ENCODE data around the gene UST. TPM values are rescaled to one million over a fixed set of nuclear protein-coding genes. Genes with fewer than 3 reads are reported as not detected.
A peak's percentile ranks its signal among the peaks of the same experiment; 100 is the strongest.

UST gene
- total and polyA plus RNA-seq, 8 donors: 3.7 to 20.9 (median 8.6) TPM

DNA sequence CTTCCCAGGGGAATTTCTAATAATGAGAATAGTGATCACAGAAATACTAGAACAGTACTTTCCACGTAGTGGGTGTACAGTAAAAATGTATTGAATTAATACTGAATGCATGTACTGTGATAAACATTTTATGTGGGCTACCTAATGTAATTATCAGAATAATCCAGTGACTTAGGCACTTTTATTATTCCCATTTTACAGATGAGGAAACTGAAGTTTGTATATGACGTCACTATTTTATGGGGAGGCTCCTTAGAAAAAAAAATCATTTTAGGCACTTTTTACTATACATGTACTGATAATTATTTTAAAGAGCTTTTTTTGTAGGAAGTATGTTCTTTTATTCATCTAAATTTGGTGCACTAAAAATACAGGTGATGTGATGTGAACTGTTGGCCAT is 295.1 kb downstream of the UST start:
- TF ChIP-seq, protein P1, sequence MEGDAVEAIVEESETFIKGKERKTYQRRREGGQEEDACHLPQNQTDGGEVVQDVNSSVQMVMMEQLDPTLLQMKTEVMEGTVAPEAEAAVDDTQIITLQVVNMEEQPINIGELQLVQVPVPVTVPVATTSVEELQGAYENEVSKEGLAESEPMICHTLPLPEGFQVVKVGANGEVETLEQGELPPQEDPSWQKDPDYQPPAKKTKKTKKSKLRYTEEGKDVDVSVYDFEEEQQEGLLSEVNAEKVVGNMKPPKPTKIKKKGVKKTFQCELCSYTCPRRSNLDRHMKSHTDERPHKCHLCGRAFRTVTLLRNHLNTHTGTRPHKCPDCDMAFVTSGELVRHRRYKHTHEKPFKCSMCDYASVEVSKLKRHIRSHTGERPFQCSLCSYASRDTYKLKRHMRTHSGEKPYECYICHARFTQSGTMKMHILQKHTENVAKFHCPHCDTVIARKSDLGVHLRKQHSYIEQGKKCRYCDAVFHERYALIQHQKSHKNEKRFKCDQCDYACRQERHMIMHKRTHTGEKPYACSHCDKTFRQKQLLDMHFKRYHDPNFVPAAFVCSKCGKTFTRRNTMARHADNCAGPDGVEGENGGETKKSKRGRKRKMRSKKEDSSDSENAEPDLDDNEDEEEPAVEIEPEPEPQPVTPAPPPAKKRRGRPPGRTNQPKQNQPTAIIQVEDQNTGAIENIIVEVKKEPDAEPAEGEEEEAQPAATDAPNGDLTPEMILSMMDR (IDR thresholded peaks at IDR 0.05): no peak
- intact Hi-C loops (cut with DNase I): loop anchor here in 1 of 3 donors (10.0 kb wide), 1 partner anchor 403 kb away; no protein-coding TSS in a partner anchor
- Histone ChIP-seq H3K4me3 (no peak overlapping the region), H3K27me3 (no peaks in the 10 kb centered on the region), H3K27ac (no peak overlapping the region), H3K9me3 (no peaks in the 10 kb centered on the region), H3K36me3 (no peaks in the 10 kb centered on the region), H3K4me1 (no peaks in the 10 kb centered on the region)
- no peak for FAIRE-seq
- ATAC-seq: no peak
- 94 to 97% methylated on average over 2 of the region's 2 CpGs for WGBS, 2 donors
- no peak for DNase-seq

DNA sequence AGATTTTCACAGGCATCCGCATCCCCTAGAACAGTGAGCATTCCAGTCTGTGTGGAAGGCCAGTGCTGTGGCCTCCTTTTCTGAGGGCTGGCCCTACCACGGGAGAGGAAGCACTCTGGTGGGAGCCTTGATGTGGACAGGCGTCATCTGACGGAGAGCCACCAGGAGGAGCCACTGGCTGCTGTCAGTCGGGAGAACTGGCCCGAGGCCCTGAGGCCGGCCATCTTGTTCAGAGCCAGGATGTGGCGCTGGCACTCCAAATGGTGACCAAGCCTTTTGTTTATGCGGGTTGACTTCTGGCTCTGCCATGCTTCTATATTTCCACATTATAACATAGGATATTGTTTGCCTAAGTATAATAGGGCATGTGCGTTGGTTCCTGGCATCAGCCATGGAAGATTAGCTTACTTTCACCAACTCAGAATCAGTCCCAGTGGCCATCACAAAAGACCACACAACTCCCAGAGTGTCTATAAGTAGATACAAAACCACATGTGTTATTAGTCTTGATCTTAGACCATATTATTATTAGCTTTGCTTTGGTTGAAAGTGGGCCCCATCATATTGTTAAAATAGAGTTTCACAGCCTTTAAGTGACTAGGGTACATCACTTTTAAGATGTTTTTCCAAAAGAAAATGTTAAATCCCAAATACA is 296.8 kb downstream of the UST start:
- peak in 1 of 4 donors; percentile 41 for ATAC-seq
- no peaks in the 10 kb centered on the region for H3K27me3 ChIP-seq
- no peak for FAIRE-seq
- 95 to 96% methylated on average over 10 of the region's 10 CpGs for WGBS, 2 donors
- no peaks in the 10 kb centered on the region for H3K4me1 ChIP-seq
- DNase-seq: no peak
- TF ChIP-seq, protein P1 (IDR thresholded peaks at IDR 0.05): no peak
- H3K9me3 ChIP-seq: no peaks in the 10 kb centered on the region
- H3K36me3 ChIP-seq: no peaks in the 10 kb centered on the region
- no peak overlapping the region for H3K27ac ChIP-seq
- intact Hi-C loops (cut with DNase I): loop anchor here in 1 of 3 donors (10.0 kb wide), 1 partner anchor 401 kb away; no protein-coding TSS in a partner anchor
- no peak overlapping the region for H3K4me3 ChIP-seq

DNA sequence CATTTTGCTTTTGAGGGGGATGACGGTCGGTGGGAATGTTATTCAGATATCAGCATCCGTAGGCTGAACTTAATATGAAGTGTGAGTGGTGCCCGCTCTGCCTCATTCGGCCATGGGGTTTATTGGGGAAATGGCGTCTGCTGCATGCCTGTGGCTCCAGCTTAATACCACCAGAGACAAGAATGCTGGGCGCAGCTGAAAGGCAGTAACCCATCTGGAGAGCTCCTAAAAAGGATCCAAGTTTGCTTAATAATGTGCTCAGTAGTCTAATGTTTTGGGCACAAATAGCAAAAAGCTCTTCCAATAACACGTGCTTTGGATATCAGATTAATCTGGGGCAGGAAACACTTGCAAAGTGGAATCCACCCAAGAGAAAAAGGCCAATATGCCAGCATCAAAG is 297.7 kb downstream of the UST start:
- H3K36me3 ChIP-seq: no peaks in the 10 kb centered on the region
- FAIRE-seq (no peak), DNase-seq (no peak), ATAC-seq (no peak)
- H3K27ac ChIP-seq: no peak overlapping the region
- intact Hi-C loops (cut with DNase I): loop anchor here in 1 of 3 donors (10.0 kb wide), 1 partner anchor 400 kb away; no protein-coding TSS in a partner anchor
- H3K4me1 ChIP-seq: no peaks in the 10 kb centered on the region
- H3K4me3 ChIP-seq: no peak overlapping the region
- TF ChIP-seq, protein P1 (IDR thresholded peaks at IDR 0.05): no peak
- no peaks in the 10 kb centered on the region for H3K27me3 ChIP-seq
- no peaks in the 10 kb centered on the region for H3K9me3 ChIP-seq
- 90 to 94% methylated on average over 8 of the region's 8 CpGs for WGBS, 2 donors

DNA sequence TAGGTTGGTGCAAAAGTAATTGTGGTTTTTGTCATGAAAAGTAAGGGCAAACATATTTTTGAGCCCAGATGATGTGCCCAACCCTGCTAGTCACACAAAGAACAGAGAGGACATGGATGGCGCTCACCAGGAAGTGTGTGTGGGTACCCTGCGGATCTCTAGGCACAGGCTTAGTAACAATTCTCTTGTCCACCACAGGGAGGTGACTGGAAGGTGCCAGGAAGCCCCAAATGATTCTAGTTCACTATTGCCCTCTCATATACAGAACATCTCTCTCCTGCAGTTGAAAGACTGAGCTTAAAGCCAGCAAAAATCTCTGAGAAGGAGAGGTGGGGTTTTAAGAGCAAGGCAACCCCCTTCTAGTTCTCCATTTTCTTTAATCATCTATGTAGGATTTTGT is 298.6 kb downstream of the UST start:
- WGBS, 2 donors: 93 to 98% methylated on average over 2 of the region's 2 CpGs
- no peak for FAIRE-seq
- H3K9me3 ChIP-seq: no peaks in the 10 kb centered on the region
- DNase-seq: no peak
- TF ChIP-seq, protein P1 (IDR thresholded peaks at IDR 0.05): no peak
- no peak overlapping the region for H3K27ac ChIP-seq
- no peaks in the 10 kb centered on the region for H3K4me1 ChIP-seq
- intact Hi-C loops (cut with DNase I): loop anchor here in 1 of 3 donors (10.0 kb wide), 1 partner anchor 399 kb away; no protein-coding TSS in a partner anchor
- no peaks in the 10 kb centered on the region for H3K36me3 ChIP-seq
- no peak overlapping the region for H3K4me3 ChIP-seq
- H3K27me3 ChIP-seq: no peaks in the 10 kb centered on the region
- ATAC-seq: no peak
